ENCODE data around the gene RNF145. TPM values are rescaled to one million over a fixed set of nuclear protein-coding genes. Genes with fewer than 3 reads are reported as not detected.

RNF145 gene
- total RNA-seq, 4 donors from 2014 or later: 39.7 to 56.4 (median 53.1) TPM

GRCh38 chr5:159211729-159212174 lies 2.4 kb upstream of the RNF145 start:
- DNase-seq (ENCODE audit: low spot score) (no peak), ATAC-seq (ENCODE audit: low FRiP score) (no peak)
- no peak for TF ChIP-seq CTCF (IDR thresholded peaks at IDR 0.05)

GRCh38 chr5:159210846-159211245 lies 1.5 kb upstream of the RNF145 start:
- TF ChIP-seq CTCF (IDR thresholded peaks at IDR 0.05): no peak
- ATAC-seq (ENCODE audit: low FRiP score): no peak
- DNase-seq (ENCODE audit: low spot score): no peak

GRCh38 chr5:159210210-159210661 lies 883 bp upstream of the RNF145 start:
- no peak for TF ChIP-seq CTCF (IDR thresholded peaks at IDR 0.05)
- ATAC-seq (ENCODE audit: low FRiP score) (no peak), DNase-seq (ENCODE audit: low spot score) (no peak)

GRCh38 chr5:159208514-159209437 lies 577 bp downstream of the RNF145 start:
- TF ChIP-seq CTCF (IDR thresholded peaks at IDR 0.05): no peak
- ATAC-seq (ENCODE audit: low FRiP score) (peak; percentile 27), DNase-seq (ENCODE audit: low spot score) (no peak)

GRCh38 chr5:159207686-159208513 lies 1.5 kb downstream of the RNF145 start:
- DNase-seq (ENCODE audit: low spot score): peak; percentile 33
- TF ChIP-seq CTCF (IDR thresholded peaks at IDR 0.05): no peak

GRCh38 chr5:159207222-159207685 lies 2.1 kb downstream of the RNF145 start:
- DNase-seq (ENCODE audit: low spot score): no peak
- TF ChIP-seq CTCF (IDR thresholded peaks at IDR 0.05): no peak
- ATAC-seq (ENCODE audit: low FRiP score): no peak

More at GRCh38 chr5:159207686-159208513, 1.5 kb downstream of the RNF145 start:
- ATAC-seq (ENCODE audit: low FRiP score): peak; percentile 30

Measured in omental fat pad (tissue), 4 donors.